GM19023 (cell line): ENCODE measurements around the gene FBXW10.
"Not testable (repeated sequence)": the region's sequence is repeated elsewhere in the genome, so short reads cannot be mapped to it uniquely, and the experiment has no call there.

Experiments used
- ATAC-seq: cut with Tn5 transposase; IDR thresholded peaks from one replicate; pipeline ENCODE4 v1.9.1; 2021; ENCODE audit warnings: mild to moderate bottlenecking, moderate library complexity; ENCODE audit not compliant: unreplicated experiment

Gene FBXW10

GRCh38 chr17:18743699-18744421, at the start of gene FBXW10:
TSS of gene FBXW10 (plus strand) at chr17:18744054. CDS start at chr17:18744245, 191 bp downstream.
- not testable (repeated sequence) for ATAC-seq

- ATAC-seq: not testable (repeated sequence)
These were observed 48.7 kb upstream of the FBXW10 start for GRCh38 chr17:18695143-18695542.

- not testable (repeated sequence) for ATAC-seq
These were observed 45.3 kb upstream of the FBXW10 start for GRCh38 chr17:18698473-18699103.

- ATAC-seq: not testable (repeated sequence)
These were observed 37.9 kb upstream of the FBXW10 start for GRCh38 chr17:18705955-18706354.

- ATAC-seq: not testable (repeated sequence)
These were observed 35.6 kb upstream of the FBXW10 start for GRCh38 chr17:18708215-18708614.

- ATAC-seq: not testable (repeated sequence)
These were observed 31.4 kb upstream of the FBXW10 start for GRCh38 chr17:18712354-18712999.

- ATAC-seq: not testable (repeated sequence)
These were observed 25.0 kb upstream of the FBXW10 start for GRCh38 chr17:18718643-18719427.

- ATAC-seq: not testable (repeated sequence)
These were observed 24.3 kb upstream of the FBXW10 start for GRCh38 chr17:18719428-18720110.

GRCh38 chr17:18721775-18722547, 21.9 kb upstream of the FBXW10 start:
- ATAC-seq: not testable (repeated sequence)

- not testable (repeated sequence) for ATAC-seq
These were observed 21.2 kb upstream of the FBXW10 start for GRCh38 chr17:18722612-18723011.

GRCh38 chr17:18723509-18723908, 20.3 kb upstream of the FBXW10 start:
- ATAC-seq: not testable (repeated sequence)

- ATAC-seq: not testable (repeated sequence)
These were observed 11.4 kb upstream of the FBXW10 start for GRCh38 chr17:18732438-18732837.

- not testable (repeated sequence) for ATAC-seq
These were observed 10.5 kb upstream of the FBXW10 start for GRCh38 chr17:18733350-18733749.

- ATAC-seq: not testable (repeated sequence)
These were observed 4.0 kb upstream of the FBXW10 start for GRCh38 chr17:18739616-18740391.

GRCh38 chr17:18741228-18741627, 2.6 kb upstream of the FBXW10 start:
- not testable (repeated sequence) for ATAC-seq

GRCh38 chr17:18744726-18745125, 872 bp downstream of the FBXW10 start:
- not testable (repeated sequence) for ATAC-seq

GRCh38 chr17:18746551-18746950, 2.7 kb downstream of the FBXW10 start:
- ATAC-seq: not testable (repeated sequence)

- ATAC-seq: not testable (repeated sequence)
These were observed 3.6 kb downstream of the FBXW10 start for GRCh38 chr17:18747501-18747900.

- ATAC-seq: not testable (repeated sequence)
These were observed 6.4 kb downstream of the FBXW10 start for GRCh38 chr17:18750242-18750641.
